Adrenal gland (tissue), 12 donors: ENCODE measurements around the gene PDGFC. TPM values are rescaled to one million over a fixed set of nuclear protein-coding genes. Genes with fewer than 3 reads are reported as not detected.
A peak's percentile ranks its signal among the peaks of the same experiment; 100 is the strongest.

ENCODE experiments used
- DNase-seq, 7 donors: peaks; one replicate each; pipeline ENCODE4 v3.0.0-alpha.2; 2019 to 2020
- H3K27ac ChIP-seq, 5 donors: fragments of 200-600 bp; sonication (generic) in 4 of 5; 1 replicate in 3 of 5; 2 replicates in 2 of 5; pipeline versions ENCODE4 v1.5.1 to v1.8.0; 2016 to 2020; ENCODE audit warnings: mild to moderate bottlenecking in 1 of 5
- H3K27me3 ChIP-seq: fragments of 200-600 bp; 2 replicates; pipeline ENCODE4 v1.8.0; 2021
- H3K36me3 ChIP-seq, 2 donors: fragments of 200-600 bp; replicated peaks in 1 of 2; 1 replicate in 1 of 2; 2 replicates in 1 of 2; pipeline versions ENCODE4 v1.5.1 to v1.8.0; 2018 to 2022
- H3K4me1 ChIP-seq, 2 donors: fragments of 200-600 bp; replicated peaks in 1 of 2; 1 replicate in 1 of 2; 2 replicates in 1 of 2; pipeline versions ENCODE4 v1.5.1 to v1.8.0; 2018 to 2021
- H3K4me3 ChIP-seq, 4 donors: fragments of 200-600 bp; sonication (generic) in 3 of 4; one replicate each; pipeline ENCODE4 v1.5.1; 2016 to 2018
- H3K9me3 ChIP-seq, 3 donors: fragments of 200-600 bp; sonication (generic) in 1 of 3; replicated peaks in 1 of 3; 1 replicate in 2 of 3; 2 replicates in 1 of 3; pipeline versions ENCODE4 v1.5.1 to v1.8.0; 2016 to 2021
- POLR2A ChIP-seq, 2 donors: fragments of 450-650 bp; IDR thresholded peaks; one replicate each; pipeline ENCODE4 v1.6.1; 2017; ENCODE audit warnings: antibody characterized with exemption in 2 of 2, mild to moderate bottlenecking in 2 of 2, moderate library complexity in 1 of 2
- WGBS, 4 donors: extraction: QIAGEN DNeasy Blood & Tissue Kit in 2 of 4; methylation state at CpG; one replicate each; pipeline versions ENCODE4 v1.1.5 to v1.1.7; 2013 to 2017; 5-methylcytosine and 5-hydroxymethylcytosine counted together
- intact Hi-C, 2 donors: fragments of 100-400 bp; cut with DNase I; formaldehyde crosslinking; loops; one replicate each; pipeline versions ENCODE4 v1.14.1 to v1.15.0; 2022 to 2023
- polyA plus RNA-seq, 3 donors: library from polyadenylated mRNA; stranded (reverse); fragments of 200-250 nt in 2 of 3; fragments of 350-450 nt in 1 of 3; fragmentation: Illumina TruSeq in 1 of 3; extraction: RNeasy Lipid Tissue Mini Kit (QIAGEN cat#74804) in 1 of 3; gene quantifications; one replicate each; pipeline ENCODE4 v1.2.3, GENCODE V29; 2013 to 2014
- total RNA-seq, 9 donors: library from RNA; depleted of rRNA in 4 of 9; stranded (reverse); fragments of >200 nt in 4 of 9; fragments of 120-200 nt in 1 of 9; fragmentation: NEBNext Ultra II Directional in 1 of 9; extraction: Animal tissue kit (Norgen Biotek cat#: 25700) in 1 of 9; gene quantifications; one replicate each; pipeline versions ENCODE4 v1.1.0 to v1.2.4, GENCODE V29; 2013 to 2023
- TF ChIP-seq, protein P1 (sequence below), 6 experiments: fragments of 450-650 bp in 4 of 6; fragments of 200-600 bp in 2 of 6; sonication (generic) in 1 of 6; IDR thresholded peaks; 1 replicate in 5 of 6; 2 replicates in 1 of 6; pipeline versions ENCODE4 v1.5.1 to v1.8.0; 2016 to 2021; ENCODE audit warnings: antibody characterized with exemption in 6 of 6, mild to moderate bottlenecking in 2 of 6, moderate library complexity in 1 of 6
- donor health status: healthy with polysubstance abuse.
- donor health status: Bipolar disorder and iron deficiency.
- donor health status: DM: yes; HTN: yes; CAD: no.
- donor health status: DM: no; HTN: no; CAD: no.
- donor health status: DM: no; HTN: no; CAD: no.
- donor health status: DM: yes; HTN: yes; CAD: no.

PDGFC gene
- total and polyA plus RNA-seq, 12 donors = 6.0 to 77.2 (median 45.4) TPM

DNA sequence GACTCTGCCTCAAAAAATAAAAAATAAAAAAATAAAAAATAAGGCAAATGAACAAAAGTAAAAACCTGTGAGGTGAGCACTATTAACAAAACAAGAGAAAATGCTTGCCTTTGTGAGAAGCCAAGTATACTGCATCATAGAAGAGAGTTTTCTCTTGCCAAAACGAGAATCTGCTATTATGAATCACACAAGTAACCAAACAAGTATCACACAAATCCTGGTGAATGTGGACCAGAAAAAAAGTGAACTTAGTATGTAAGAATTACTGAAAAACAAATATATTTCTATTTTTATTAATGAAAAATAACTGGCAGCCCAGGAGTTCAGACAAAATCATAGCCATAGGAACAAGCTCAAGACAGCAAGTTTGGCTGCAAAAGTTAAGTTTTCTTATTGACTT is 193.5 kb downstream of the PDGFC start:
- no peaks in the 10 kb centered on the region for H3K9me3 ChIP-seq
- intact Hi-C loops = no loop called here
- 24 to 57% (median 41%) methylated on average over 1 of the region's 1 CpG for WGBS, 4 donors
- H3K4me3 ChIP-seq = no peak overlapping the region
- no peaks in the 10 kb centered on the region for H3K27me3 ChIP-seq
- peak overlapping the region in 1 of 5 donors; percentile 32 for H3K27ac ChIP-seq
- DNase-seq = no peak
- no peaks in the 10 kb centered on the region for H3K36me3 ChIP-seq
- peaks cover 27 to 38% of the 10 kb centered on the region in 2 donors for H3K4me1 ChIP-seq
- TF ChIP-seq, protein P1, sequence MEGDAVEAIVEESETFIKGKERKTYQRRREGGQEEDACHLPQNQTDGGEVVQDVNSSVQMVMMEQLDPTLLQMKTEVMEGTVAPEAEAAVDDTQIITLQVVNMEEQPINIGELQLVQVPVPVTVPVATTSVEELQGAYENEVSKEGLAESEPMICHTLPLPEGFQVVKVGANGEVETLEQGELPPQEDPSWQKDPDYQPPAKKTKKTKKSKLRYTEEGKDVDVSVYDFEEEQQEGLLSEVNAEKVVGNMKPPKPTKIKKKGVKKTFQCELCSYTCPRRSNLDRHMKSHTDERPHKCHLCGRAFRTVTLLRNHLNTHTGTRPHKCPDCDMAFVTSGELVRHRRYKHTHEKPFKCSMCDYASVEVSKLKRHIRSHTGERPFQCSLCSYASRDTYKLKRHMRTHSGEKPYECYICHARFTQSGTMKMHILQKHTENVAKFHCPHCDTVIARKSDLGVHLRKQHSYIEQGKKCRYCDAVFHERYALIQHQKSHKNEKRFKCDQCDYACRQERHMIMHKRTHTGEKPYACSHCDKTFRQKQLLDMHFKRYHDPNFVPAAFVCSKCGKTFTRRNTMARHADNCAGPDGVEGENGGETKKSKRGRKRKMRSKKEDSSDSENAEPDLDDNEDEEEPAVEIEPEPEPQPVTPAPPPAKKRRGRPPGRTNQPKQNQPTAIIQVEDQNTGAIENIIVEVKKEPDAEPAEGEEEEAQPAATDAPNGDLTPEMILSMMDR (IDR thresholded peaks at IDR 0.05) = no peak
- no peak for TF ChIP-seq POLR2A (IDR thresholded peaks at IDR 0.05)

DNA sequence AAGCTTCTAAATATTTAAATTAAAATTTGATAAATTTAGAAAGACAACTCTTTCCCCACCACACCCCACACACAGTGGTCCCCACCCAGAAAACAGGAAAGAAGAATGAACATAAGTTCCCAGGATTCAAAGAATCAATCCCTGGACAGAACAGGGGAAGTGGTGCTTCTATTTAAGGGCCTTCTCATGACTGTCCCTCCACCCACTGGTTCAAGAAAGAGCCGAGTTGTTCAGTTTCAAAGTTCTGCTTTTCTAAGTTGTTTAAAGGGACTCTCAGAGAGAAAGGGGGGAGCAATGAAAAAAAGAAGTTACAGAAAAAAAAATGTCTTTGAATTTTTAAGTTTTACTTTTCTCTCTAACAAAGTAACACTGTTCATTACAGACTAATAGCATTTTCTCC is 195.8 kb downstream of the PDGFC start:
- TF ChIP-seq, protein P1 (IDR thresholded peaks at IDR 0.05) = no peak
- no peak for TF ChIP-seq POLR2A (IDR thresholded peaks at IDR 0.05)
- intact Hi-C loops = no loop called here
- H3K4me3 ChIP-seq = no peak overlapping the region
- WGBS, 4 donors = 50 to 73% (median 55%) methylated on average over 1 of the region's 1 CpG
- H3K9me3 ChIP-seq = no peaks in the 10 kb centered on the region
- no peaks in the 10 kb centered on the region for H3K36me3 ChIP-seq
- H3K4me1 ChIP-seq = peaks cover 36 to 61% of the 10 kb centered on the region in 2 donors
- no peaks in the 10 kb centered on the region for H3K27me3 ChIP-seq
- no peak overlapping the region for H3K27ac ChIP-seq
- no peak for DNase-seq

DNA sequence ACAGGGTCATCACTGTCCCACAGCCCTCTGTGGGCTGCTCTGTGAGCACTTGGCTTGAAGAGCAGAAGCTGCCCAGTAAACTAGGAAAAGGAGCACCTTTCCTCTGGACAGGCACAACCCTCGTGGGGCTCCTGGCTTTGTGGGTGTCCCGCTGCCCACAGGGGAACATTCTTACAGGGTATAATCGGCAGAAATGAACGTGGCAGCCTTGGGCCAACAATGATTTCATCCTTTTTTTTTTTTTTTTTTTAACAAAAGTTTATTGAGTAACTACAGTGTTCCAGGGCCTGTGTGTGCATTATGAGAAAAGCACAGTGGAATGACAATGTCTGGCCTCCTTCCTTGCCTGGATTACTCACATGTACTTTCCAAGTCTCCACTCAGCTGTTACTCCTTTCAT is 197.2 kb downstream of the PDGFC start:
- no peaks in the 10 kb centered on the region for H3K9me3 ChIP-seq
- intact Hi-C loops = no loop called here
- H3K27ac ChIP-seq = peak overlapping the region; percentile 10 to 88 (median 65)
- peak in 6 of 7 donors; percentile 18 to 48 (median 42) for DNase-seq
- 41 to 56% (median 51%) methylated on average over 4 of the region's 4 CpGs for WGBS, 4 donors
- H3K36me3 ChIP-seq = no peaks in the 10 kb centered on the region
- H3K27me3 ChIP-seq = no peaks in the 10 kb centered on the region
- TF ChIP-seq, protein P1 (IDR thresholded peaks at IDR 0.05) = no peak
- H3K4me1 ChIP-seq = peaks cover 47 to 75% of the 10 kb centered on the region in 2 donors
- no peak overlapping the region for H3K4me3 ChIP-seq

DNA sequence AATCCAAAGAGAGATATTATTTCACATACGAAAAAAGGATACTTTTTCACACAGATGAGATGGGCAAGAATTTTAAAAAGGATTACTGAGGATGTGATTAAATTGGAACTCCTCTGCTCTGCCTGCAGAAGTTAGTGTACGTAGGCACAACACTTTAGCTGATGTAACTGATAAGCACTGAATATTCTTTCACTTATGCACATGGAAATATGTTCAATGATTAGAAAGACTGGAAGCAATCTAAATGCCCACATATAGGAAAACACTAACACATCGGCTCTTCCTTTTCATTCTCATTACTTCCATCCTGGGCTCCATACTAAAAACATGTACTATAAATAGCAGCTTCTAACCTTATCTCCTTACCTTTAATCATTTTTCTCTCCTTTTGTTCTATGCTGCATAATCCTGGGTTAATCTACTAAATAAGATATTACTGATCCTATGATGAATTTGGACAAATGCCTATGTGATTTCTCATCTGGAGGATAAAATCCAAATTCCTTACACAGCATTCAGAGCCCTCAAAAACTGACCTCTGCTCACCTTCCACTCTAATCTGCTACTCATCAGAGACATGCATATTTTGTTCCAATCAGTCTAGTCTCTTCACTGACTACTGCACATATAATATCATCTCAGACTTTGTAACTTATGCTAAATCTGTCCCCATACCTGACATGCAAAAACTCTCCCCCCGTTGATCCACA is 197.8 kb downstream of the PDGFC start:
- WGBS, 4 donors = 58 to 63% (median 63%) methylated on average over 4 of the region's 4 CpGs
- TF ChIP-seq POLR2A (IDR thresholded peaks at IDR 0.05) = no peak
- TF ChIP-seq, protein P1 (IDR thresholded peaks at IDR 0.05) = no peak
- Histone ChIP-seq H3K27ac (peak overlapping the region in 4 of 5 donors; percentile 54 to 88 (median 68)), H3K9me3 (no peaks in the 10 kb centered on the region), H3K4me3 (no peak overlapping the region), H3K27me3 (no peaks in the 10 kb centered on the region), H3K4me1 (peaks cover 43 to 72% of the 10 kb centered on the region in 2 donors), H3K36me3 (no peaks in the 10 kb centered on the region)
- intact Hi-C loops = no loop called here
- DNase-seq = no peak
